IMR-90 (cell line): ENCODE data around the gene POU2F1. TPM values are rescaled to one million over a fixed set of nuclear protein-coding genes. Genes with fewer than 3 reads are reported as not detected.

Experiments
- ATAC-seq: fragments of 200-7000 bp; cut with Tn5 transposase; 2 replicates; pipeline ENCODE4 v1.9.1; 2020; ENCODE audit warnings: low read depth, mild to moderate bottlenecking, moderate library complexity
- BruUV-seq: library from RNA; stranded (reverse); fragments of 400-500 nt; replicated peaks from 2 replicates; lab custom pipeline; 2021; lab: Mats Ljungman, UMichigan
- CTCF ChIA-PET: fragments of 300-600 bp; formaldehyde crosslinking; extraction: SDS; loops from one replicate; lab custom pipeline; 2021; ENCODE audit warnings: antibody characterized with exemption; lab: Yijun Ruan, JAX
- POLR2A ChIA-PET: fragments of 300-600 bp; sonication (Branson Sonifier 250); formaldehyde crosslinking; loops from one replicate; lab custom pipeline; 2022; ENCODE audit warnings: antibody characterized with exemption; ENCODE audit not compliant: unreplicated experiment; lab: Charles Lee
- DNase-seq: peaks from one replicate; pipeline ENCODE4 v3.0.0; 2013
- H2AFZ ChIP-seq: replicated peaks from 2 replicates; pipeline ENCODE3; 2013; ENCODE audit warnings: low read length, mild to moderate bottlenecking; ENCODE audit not compliant: poor library complexity
- H2AK5ac ChIP-seq: 2 replicates; pipeline ENCODE4 v1.6.1; 2013; ENCODE audit warnings: low read depth, low read length, inconsistent platforms
- H2AK9ac ChIP-seq: replicated peaks from 2 replicates; pipeline ENCODE3; 2013; ENCODE audit warnings: mild to moderate bottlenecking, low read depth, low read length, moderate library complexity; ENCODE audit not compliant: poor library complexity
- H2BK120ac ChIP-seq: 2 replicates; pipeline ENCODE4 v1.6.1; 2013; ENCODE audit warnings: low read depth, low read length, inconsistent platforms
- H2BK15ac ChIP-seq: 3 replicates; pipeline ENCODE4 v1.6.1; 2013; ENCODE audit warnings: low read depth, low read length, inconsistent platforms
- H2BK20ac ChIP-seq: 2 replicates; pipeline ENCODE4 v1.6.1; 2013; ENCODE audit warnings: low read depth, mild to moderate bottlenecking, inconsistent platforms, low read length, moderate library complexity
- H2BK5ac ChIP-seq: 2 replicates; pipeline ENCODE4 v1.6.1; 2013; ENCODE audit warnings: mild to moderate bottlenecking, low read depth, low read length, inconsistent platforms; ENCODE audit not compliant: poor library complexity, severe bottlenecking
- H3K14ac ChIP-seq: replicated peaks from 2 replicates; pipeline ENCODE4 v1.6.1; 2013; ENCODE audit warnings: low read depth, low read length, inconsistent platforms
- H3K18ac ChIP-seq: 2 replicates; pipeline ENCODE4 v1.6.1; 2013; ENCODE audit warnings: low read depth, low read length, control low read depth
- H3K23ac ChIP-seq: 2 replicates; pipeline ENCODE4 v1.6.1; 2013; ENCODE audit warnings: low read depth, low read length, inconsistent platforms
- H3K27ac ChIP-seq: 2 replicates; pipeline ENCODE4 v1.5.1; 2013; ENCODE audit warnings: mild to moderate bottlenecking, control low read depth, low read length; ENCODE audit not compliant: insufficient read depth
- H3K27me3 ChIP-seq: 2 replicates; pipeline ENCODE4 v1.6.1; 2013; ENCODE audit warnings: low read length; ENCODE audit not compliant: control insufficient read depth, insufficient read depth
- H3K36me3 ChIP-seq: 2 replicates; pipeline ENCODE4 v1.6.1; 2013; ENCODE audit warnings: low read length, mixed read lengths; ENCODE audit not compliant: control insufficient read depth, insufficient read depth
- H3K4ac ChIP-seq: 2 replicates; pipeline ENCODE4 v1.6.1; 2013; ENCODE audit warnings: low read depth, low read length, inconsistent platforms
- H3K4me1 ChIP-seq: 2 replicates; pipeline ENCODE4 v1.6.1; 2013; ENCODE audit warnings: low read length, mixed read lengths; ENCODE audit not compliant: control insufficient read depth, insufficient read depth
- H3K4me2 ChIP-seq: 2 replicates; pipeline ENCODE4 v1.6.1; 2013; ENCODE audit warnings: low read depth, mild to moderate bottlenecking, control low read depth, low read length, moderate library complexity
- H3K4me3 ChIP-seq: 2 replicates; pipeline ENCODE4 v1.5.1; 2013; ENCODE audit warnings: low read depth, mild to moderate bottlenecking, control low read depth, low read length, moderate library complexity; ENCODE audit not compliant: insufficient read depth
- H3K56ac ChIP-seq: 2 replicates; pipeline ENCODE4 v1.6.1; 2013; ENCODE audit warnings: low read length, inconsistent platforms; ENCODE audit not compliant: insufficient read depth; ENCODE audit errors: extremely low read depth
- H3K79me1 ChIP-seq, 2 experiments: 2 replicates each; pipeline ENCODE4 v1.6.1; 2013; ENCODE audit warnings: low read length in 2 of 2, inconsistent platforms in 1 of 2, low read depth in 1 of 2
- H3K9ac ChIP-seq: 2 replicates; pipeline ENCODE4 v1.6.1; 2013; ENCODE audit warnings: low read depth, low read length, control low read depth
- H3K9me1 ChIP-seq: 2 replicates; pipeline ENCODE4 v1.6.1; 2013; ENCODE audit warnings: low read length, inconsistent platforms; ENCODE audit not compliant: insufficient read depth
- H3K9me3 ChIP-seq: 2 replicates; pipeline ENCODE4 v1.6.1; 2013; ENCODE audit warnings: low read length; ENCODE audit not compliant: control insufficient read depth, insufficient read depth
- H4K20me1 ChIP-seq: 2 replicates; pipeline ENCODE4 v1.6.1; 2013; ENCODE audit warnings: low read length, inconsistent platforms; ENCODE audit not compliant: insufficient read depth
- H4K5ac ChIP-seq: 2 replicates; pipeline ENCODE4 v1.6.1; 2013; ENCODE audit warnings: mild to moderate bottlenecking, low read depth, low read length, control low read depth
- H4K8ac ChIP-seq, 2 experiments: 2 replicates each; pipeline ENCODE4 v1.6.1; 2013; ENCODE audit warnings: low read depth in 2 of 2, low read length in 2 of 2, control low read depth in 1 of 2, inconsistent platforms in 1 of 2
- H4K91ac ChIP-seq: 2 replicates; pipeline ENCODE4 v1.6.1; 2013; ENCODE audit warnings: low read depth, low read length, inconsistent platforms; ENCODE audit not compliant: insufficient read depth
- CEBPB ChIP-seq: IDR thresholded peaks from 2 replicates; pipeline ENCODE4 v1.6.1; 2012; ENCODE audit warnings: low read depth, low read length, improper control_type of control experiment
- CHD1 ChIP-seq: IDR thresholded peaks from 2 replicates; pipeline ENCODE4 v1.6.1; 2012; ENCODE audit warnings: low read depth, low read length, improper control_type of control experiment
- CTCF ChIP-seq: conservative IDR thresholded peaks from 2 replicates; pipeline ENCODE4 v1.5.1; 2012; ENCODE audit warnings: mild to moderate bottlenecking, low read depth, low read length, improper control_type of control experiment
- ELK1 ChIP-seq: fragments of 150-350 bp; IDR thresholded peaks from 2 replicates; pipeline ENCODE4 v1.6.1; 2016; ENCODE audit warnings: low read depth, mild to moderate bottlenecking, low read length, moderate library complexity, borderline replicate concordance
- POLR2A ChIP-seq: IDR thresholded peaks from 2 replicates; pipeline ENCODE4 v1.6.1; 2012; ENCODE audit warnings: mild to moderate bottlenecking, low read depth, low read length
- WGBS, 2 experiments: methylation state at CpG; one replicate each; pipeline versions ENCODE4 v1.1.5 to v1.1.7; 2013; ENCODE audit warnings: missing lambda C conversion rate in 2 of 2; ENCODE audit not compliant: insufficient read length in 1 of 2; ENCODE audit errors: extremely low coverage in 2 of 2; 5-methylcytosine and 5-hydroxymethylcytosine counted together
- dilution Hi-C: fragments of 300-500 bp; cut with HindIII; formaldehyde crosslinking; loops from one replicate; pipeline ENCODE4 v1.14.3; 2018; ENCODE audit warnings: low sequenced_read_pairs; ENCODE audit not compliant: unreplicated experiment
- in situ Hi-C: fragments of 300-500 bp; cut with MboI; formaldehyde crosslinking; loops from 3 replicates; pipeline ENCODE4 v1.14.3; 2019; ENCODE audit warnings: low sequenced_read_pairs, inconsistent platforms, mixed read lengths
- intact Hi-C: fragments of 100-400 bp; cut with micrococcal nuclease; formaldehyde crosslinking; loops from 2 replicates; pipeline ENCODE4 v1.10.0; 2022
- polyA plus RNA-seq, 3 experiments: library from polyadenylated mRNA; depleted of rRNA; stranded (reverse); fragments of >200 nt; gene quantifications; 2 replicates each; pipeline ENCODE4 v1.2.3, GENCODE V29; 2012; ENCODE audit warnings: low replicate concordance in 1 of 3
- total RNA-seq: library from RNA; depleted of rRNA; stranded (reverse); fragments of >200 nt; gene quantifications from 2 replicates; pipeline ENCODE4 v1.2.3, GENCODE V29; 2012

The POU2F1 gene
- total and polyA plus RNA-seq, 2 of the 4 experiments (the other 2 are of a cell fraction): 1.2 to 3.4 TPM

- Histone ChIP-seq H3K9me1 (no peaks in the 10 kb centered on the region; the same call in 1 of the 2 replicates), H3K4ac (no peak overlapping the region), H3K27ac (no peak overlapping the region), H3K9me3 (no peaks in the 10 kb centered on the region), H2BK15ac (no peak overlapping the region), H3K36me3 (no peaks in the 10 kb centered on the region), H4K20me1 (no peaks in the 10 kb centered on the region), H4K8ac (no peak overlapping the region), H3K79me1 (peaks cover 5 to 8% of the 10 kb centered on the region in 2 experiments; a peak in 3 of 4 replicates), H4K91ac (no peak overlapping the region), H3K4me3 (no peak overlapping the region), H2AK5ac (no peak overlapping the region), H2BK20ac (no peak overlapping the region), H3K18ac (no peak overlapping the region), H3K27me3 (no peaks in the 10 kb centered on the region), H3K9ac (no peak overlapping the region), H2BK120ac (no peak overlapping the region), H2BK5ac (no peak overlapping the region), H3K23ac (no peak overlapping the region), H2AK9ac (no peak overlapping the region), H3K56ac (no peak overlapping the region), H3K4me1 (no peaks in the 10 kb centered on the region), H3K4me2 (no peak overlapping the region; the same call in 1 of the 2 replicates), H4K5ac (no peak overlapping the region), H3K14ac (no peak overlapping the region), H2AFZ (no peak overlapping the region)
- POLR2A ChIA-PET: no interaction called here
- no CpG with 5 or more reads among the region's 4 CpGs for WGBS, 2 experiments
- TF ChIP-seq POLR2A: no peak
- TF ChIP-seq CHD1: no peak
- no peak for TF ChIP-seq CTCF
- no peak for TF ChIP-seq CEBPB
- no peak for TF ChIP-seq ELK1
- dilution Hi-C loops: no loop called here
- in situ Hi-C loops: no loop called here
- intact Hi-C loops: no loop called here
- peak; percentile 59 for ATAC-seq
- CTCF ChIA-PET: no interaction called here
- BruUV-seq: no TSS peak
- peak; percentile 3 for DNase-seq
These were observed 76.8 kb downstream of the POU2F1 start for GRCh38 chr1:167297222-167298214.
